B cell (primary cell): ENCODE data around the gene WWP2. TPM values are rescaled to one million over a fixed set of nuclear protein-coding genes. Genes with fewer than 3 reads are reported as not detected.

Experiments
- ATAC-seq: fragments of 200-7000 bp; cut with Tn5 transposase; one replicate; pipeline ENCODE4 v1.10.0; 2021; ENCODE audit warnings: low read depth, mild to moderate bottlenecking, moderate number of reproducible peaks, moderate library complexity
- CTCF ChIA-PET: fragments of 350-600 bp; sonication (Branson Sonifier 250); formaldehyde crosslinking; loops from one replicate; lab custom pipeline; 2021; ENCODE audit warnings: antibody characterized with exemption, inconsistent platforms; lab: Charles Lee
- POLR2A ChIA-PET: fragments of 350-600 bp; sonication (Branson Sonifier 250); formaldehyde crosslinking; loops from one replicate; lab custom pipeline; 2021; ENCODE audit warnings: antibody characterized with exemption; lab: Charles Lee
- DNase-seq: peaks from one replicate; pipeline ENCODE4 v3.0.0; 2013
- H2AFZ ChIP-seq: 2 replicates; pipeline ENCODE4 v1.6.1; 2012; ENCODE audit warnings: mild to moderate bottlenecking, low read depth, low read length; ENCODE audit not compliant: insufficient read depth, poor library complexity, severe bottlenecking
- H3K27ac ChIP-seq, 2 donors: 1 replicate in 1 of 2; 2 replicates in 1 of 2; pipeline ENCODE4 v1.5.1; 2012 to 2013; ENCODE audit warnings: low read length in 2 of 2, mild to moderate bottlenecking in 2 of 2, moderate library complexity in 1 of 2
- H3K27me3 ChIP-seq, 4 experiments: fragments of 200-600 bp in 1 of 4; sonication (generic) in 1 of 4; replicated peaks in 1 of 4; 1 replicate in 2 of 4; 2 replicates in 2 of 4; pipeline versions ENCODE4 v1.6.1 to v1.7.0; 2013 to 2016; ENCODE audit warnings: low read length in 3 of 4, mild to moderate bottlenecking in 2 of 4, mixed read lengths in 1 of 4, moderate library complexity in 1 of 4; ENCODE audit not compliant: insufficient read depth in 4 of 4, control insufficient read depth in 3 of 4; ENCODE audit errors: control extremely low read depth in 1 of 4
- H3K36me3 ChIP-seq, 2 experiments: replicated peaks in 1 of 2; 1 replicate in 1 of 2; 2 replicates in 1 of 2; pipeline versions ENCODE4 v1.6.1 to v1.7.1; 2013; ENCODE audit warnings: low read length in 1 of 2; ENCODE audit not compliant: insufficient read depth in 2 of 2, control insufficient read depth in 1 of 2; ENCODE audit errors: control extremely low read depth in 1 of 2, extremely low read depth in 1 of 2
- H3K4me1 ChIP-seq, 2 donors: fragments of 200-600 bp in 1 of 2; sonication (generic) in 1 of 2; 1 replicate in 1 of 2; 2 replicates in 1 of 2; pipeline versions ENCODE4 v1.5.1 to v1.6.1; 2013 to 2017; ENCODE audit warnings: low read length in 2 of 2; ENCODE audit not compliant: control insufficient read depth in 2 of 2, insufficient read depth in 2 of 2
- H3K4me2 ChIP-seq: replicated peaks from 2 replicates; pipeline ENCODE3; 2012; ENCODE audit warnings: mild to moderate bottlenecking, low read depth, low read length; ENCODE audit not compliant: poor library complexity, severe bottlenecking
- H3K4me3 ChIP-seq, 5 experiments: fragments of 200-600 bp in 1 of 5; sonication (generic) in 1 of 5; 1 replicate in 3 of 5; 2 replicates in 2 of 5; pipeline versions ENCODE4 v1.5.1 to v1.7.0; 2011 to 2016; ENCODE audit warnings: low read length in 4 of 5, mild to moderate bottlenecking in 4 of 5, low read depth in 2 of 5, control low read depth in 1 of 5, moderate library complexity in 1 of 5; ENCODE audit not compliant: insufficient read depth in 1 of 5; ENCODE audit errors: control extremely low read depth in 1 of 5, extremely low read depth in 1 of 5
- H3K79me2 ChIP-seq: fragments of 200-600 bp; sonication (generic); one replicate; pipeline ENCODE4 v1.6.0; 2016; ENCODE audit warnings: low read length; ENCODE audit not compliant: control insufficient read depth, insufficient read depth
- H3K9ac ChIP-seq: fragments of 200-600 bp; sonication (generic); 2 replicates; pipeline ENCODE4 v1.6.1; 2017; ENCODE audit warnings: mild to moderate bottlenecking, low read length, moderate library complexity
- H3K9me3 ChIP-seq, 3 donors: one replicate each; pipeline versions ENCODE4 v1.6.1 to v1.7.1; 2013; ENCODE audit warnings: low read length in 2 of 3; ENCODE audit not compliant: control insufficient read depth in 2 of 3, insufficient read depth in 1 of 3; ENCODE audit errors: control extremely low read depth in 1 of 3
- H4K20me1 ChIP-seq: 2 replicates; pipeline ENCODE4 v1.6.0; 2012; ENCODE audit warnings: mild to moderate bottlenecking, low read length; ENCODE audit not compliant: insufficient read depth, control insufficient read depth, poor library complexity, severe bottlenecking
- H3K27ac Mint-ChIP-seq: one replicate; pipeline ENCODE4 v1.8.0; 2021; ENCODE audit warnings: mixed read lengths
- H3K27me3 Mint-ChIP-seq: one replicate; pipeline ENCODE4 v1.8.0; 2021; ENCODE audit warnings: mixed read lengths
- H3K4me1 Mint-ChIP-seq: one replicate; pipeline ENCODE4 v1.8.0; 2021; ENCODE audit warnings: mixed read lengths
- H3K4me3 Mint-ChIP-seq: one replicate; pipeline ENCODE4 v1.8.0; 2021; ENCODE audit warnings: mixed read lengths
- H3K9me3 Mint-ChIP-seq: one replicate; pipeline ENCODE4 v1.8.0; 2022; ENCODE audit warnings: mixed read lengths; ENCODE audit not compliant: insufficient read depth
- CTCF ChIP-seq: fragments of 200-600 bp; IDR thresholded peaks from one replicate; pipeline ENCODE4 v1.8.0; 2022; ENCODE audit warnings: antibody characterized with exemption, mild to moderate bottlenecking
- EZH2 ChIP-seq: IDR thresholded peaks from 2 replicates; pipeline ENCODE4 v1.6.1; 2012; ENCODE audit warnings: borderline replicate concordance, low read depth, mild to moderate bottlenecking, moderate library complexity, low read length; ENCODE audit not compliant: insufficient read depth, poor library complexity, severe bottlenecking
- WGBS: methylation state at CpG from one replicate; pipeline ENCODE4 v1.1.5; 2013; ENCODE audit warnings: missing lambda C conversion rate; ENCODE audit not compliant: insufficient coverage; 5-methylcytosine and 5-hydroxymethylcytosine counted together
- intact Hi-C: fragments of 100-400 bp; cut with micrococcal nuclease; formaldehyde crosslinking; loops from one replicate; pipeline ENCODE4 v1.10.0; 2022
- polyA plus RNA-seq: library from polyadenylated mRNA; depleted of rRNA; stranded (reverse); fragments of >200 nt; gene quantifications from 2 replicates; pipeline ENCODE4 v1.2.3, GENCODE V29; 2012
- total RNA-seq, 2 donors: library from RNA; stranded (reverse); fragments of 120-200 nt in 1 of 2; gene quantifications; 1 replicate in 1 of 2; 2 replicates in 1 of 2; pipeline versions ENCODE4 v1.2.3 to v1.2.4, GENCODE V29; 2013 to 2022

WWP2 gene
- total and polyA plus RNA-seq, 2 donors (not counting 1 experiment from before 2014, with no cell fraction given) = 33.4 to 105 TPM

- Mint-ChIP-seq H3K9me3 (no peaks in the 10 kb centered on the region), H3K27ac (no peak overlapping the region), H3K4me3 (no peak overlapping the region), H3K4me1 (peaks cover 2% of the 10 kb centered on the region), H3K27me3 (no peaks in the 10 kb centered on the region)
- ChIA-PET POLR2A (no interaction called here), CTCF (no interaction called here)
- DNase-seq = no peak
- Histone ChIP-seq H3K4me1 (no peaks in the 10 kb centered on the region), H3K79me2 (peaks cover 59% of the 10 kb centered on the region), H3K27me3 (no peaks in the 10 kb centered on the region), H3K27ac (no peak overlapping the region), H3K9ac (no peak overlapping the region), H4K20me1 (no peaks in the 10 kb centered on the region), H2AFZ (no peak overlapping the region), H3K4me3 (no peak overlapping the region), H3K4me2 (no peak overlapping the region), H3K9me3 (peaks cover 0 to 6% (median 3%) of the 10 kb centered on the region in 3 donors), H3K36me3 (peaks cover 11 to 37% of the 10 kb centered on the region in 2 experiments)
- no peak for ATAC-seq
- intact Hi-C loops = no loop called here
- no CpG with 5 or more reads among the region's 4 CpGs for WGBS
- TF ChIP-seq CTCF (no peak), EZH2 (no peak)
Measured at GRCh38 chr16:69816996-69817395, 54.9 kb downstream of the WWP2 start.

- TF ChIP-seq CTCF (no peak), EZH2 (no peak)
- no peak overlapping the region for H2AFZ ChIP-seq
- POLR2A ChIA-PET = no interaction called here
- Mint-ChIP-seq H3K9me3 (no peaks in the 10 kb centered on the region), H3K27ac (no peak overlapping the region), H3K4me3 (no peak overlapping the region), H3K27me3 (no peaks in the 10 kb centered on the region), H3K4me1 (peaks cover 15% of the 10 kb centered on the region)
- WGBS = 100% methylated on average over 8 of the region's 8 CpGs
- DNase-seq (no peak), ATAC-seq (no peak)
- H3K4me3 ChIP-seq = no peak overlapping the region
- no peaks in the 10 kb centered on the region for H4K20me1 ChIP-seq
- H3K79me2 ChIP-seq = peaks cover 56% of the 10 kb centered on the region
- no peak overlapping the region for H3K27ac ChIP-seq
- H3K9me3 ChIP-seq = peaks cover 0 to 6% (median 3%) of the 10 kb centered on the region in 3 donors
- H3K4me2 ChIP-seq = no peak overlapping the region
- intact Hi-C loops = no loop called here
- CTCF ChIA-PET = no interaction called here
- no peak overlapping the region for H3K9ac ChIP-seq
- H3K4me1 ChIP-seq = peaks cover 12 to 13% of the 10 kb centered on the region in 2 donors
- H3K36me3 ChIP-seq = peaks cover 10 to 25% of the 10 kb centered on the region in 2 experiments
- no peaks in the 10 kb centered on the region for H3K27me3 ChIP-seq
Measured at GRCh38 chr16:69818891-69819545, 56.9 kb downstream of the WWP2 start.
